Smooth muscle cell (in vitro differentiated cells): Measurements from ENCODE around the gene TNFSF15. TPM values are rescaled to one million over a fixed set of nuclear protein-coding genes. Genes with fewer than 3 reads are reported as not detected.

Experiments
- DNase-seq: peaks from one replicate; lab custom pipeline; 2025; ENCODE audit not compliant: unreplicated experiment; lab: John Stamatoyannopoulos, UW
- H2AFZ ChIP-seq: fragments of 200-600 bp; sonication (generic); 2 replicates; pipeline ENCODE4 v1.6.0; 2016; ENCODE audit warnings: antibody characterized with exemption, low read depth, mild to moderate bottlenecking
- H3F3A ChIP-seq: fragments of 200-600 bp; sonication (generic); 2 replicates; pipeline ENCODE4 v1.6.0; 2017; ENCODE audit warnings: antibody characterized with exemption, low read depth
- H3K27ac ChIP-seq: fragments of 200-600 bp; sonication (generic); 2 replicates; pipeline ENCODE4 v1.5.1; 2016; ENCODE audit warnings: low read depth, mild to moderate bottlenecking
- H3K27me3 ChIP-seq: fragments of 200-600 bp; sonication (generic); 2 replicates; pipeline ENCODE4 v1.6.1; 2016; ENCODE audit warnings: low read depth, mild to moderate bottlenecking
- H3K36me3 ChIP-seq: fragments of 200-600 bp; sonication (generic); 2 replicates; pipeline ENCODE4 v1.5.1; 2016; ENCODE audit warnings: low read depth
- H3K4me1 ChIP-seq: fragments of 200-600 bp; sonication (generic); 2 replicates; pipeline ENCODE4 v1.5.1; 2016; ENCODE audit warnings: low read depth
- H3K4me2 ChIP-seq: fragments of 200-600 bp; sonication (generic); 2 replicates; pipeline ENCODE4 v1.6.0; 2016; ENCODE audit warnings: mild to moderate bottlenecking
- H3K4me3 ChIP-seq: fragments of 200-600 bp; sonication (generic); 2 replicates; pipeline ENCODE4 v1.5.1; 2016; ENCODE audit warnings: mild to moderate bottlenecking
- H3K79me2 ChIP-seq: fragments of 200-600 bp; sonication (generic); 2 replicates; pipeline ENCODE4 v1.6.0; 2016; ENCODE audit warnings: low read depth, mild to moderate bottlenecking
- H3K9ac ChIP-seq: fragments of 200-600 bp; sonication (generic); 2 replicates; pipeline ENCODE4 v1.6.0; 2016; ENCODE audit warnings: low read depth
- H3K9me3 ChIP-seq: fragments of 200-600 bp; sonication (generic); replicated peaks from 2 replicates; pipeline ENCODE4 v1.5.1; 2016; ENCODE audit warnings: low read depth
- H4K20me1 ChIP-seq: fragments of 200-600 bp; sonication (generic); 2 replicates; pipeline ENCODE4 v1.6.0; 2016; ENCODE audit warnings: low read depth
- CTCF ChIP-seq: fragments of 200-600 bp; sonication (generic); IDR thresholded peaks from 2 replicates; pipeline ENCODE4 v1.5.1; 2017; ENCODE audit warnings: borderline replicate concordance, mild to moderate bottlenecking, antibody characterized with exemption; ENCODE audit not compliant: insufficient read depth, poor library complexity, severe bottlenecking
- WGBS: methylation state at CpG from one replicate; pipeline ENCODE4 v1.1.7; 2016; ENCODE audit warnings: low lambda C conversion rate; 5-methylcytosine and 5-hydroxymethylcytosine counted together
- polyA plus RNA-seq: library from polyadenylated mRNA; unstranded; fragments of >200 nt; fragmentation: Nextera tagmentation; extraction: Ambion mirVana; gene quantifications from 2 replicates; pipeline ENCODE4 v1.2.1, GENCODE V29; 2016
- total RNA-seq: library from RNA; depleted of rRNA; stranded (reverse); fragments of >200 nt; gene quantifications from 2 replicates; pipeline ENCODE4 v1.2.3, GENCODE V29; 2014

TNFSF15 gene
- total and polyA plus RNA-seq, 2 experiments from 2014 or later = 2.3 to 5.5 TPM

- Histone ChIP-seq H3K9me3 (no peaks in the 10 kb centered on the region), H2AFZ (no peak overlapping the region), H3K27ac (no peak overlapping the region), H3K9ac (no peak overlapping the region), H4K20me1 (no peaks in the 10 kb centered on the region), H3K27me3 (peaks cover 3% of the 10 kb centered on the region), H3K4me1 (no peaks in the 10 kb centered on the region), H3K79me2 (no peaks in the 10 kb centered on the region), H3K36me3 (no peaks in the 10 kb centered on the region), H3K4me2 (no peak overlapping the region), H3F3A (no peaks in the 10 kb centered on the region), H3K4me3 (no peak overlapping the region)
- TF ChIP-seq CTCF = no peak
- whole genome bisulfite sequencing = 92% methylated on average over 7 of the region's 7 CpGs
- DNase-seq = no peak
Observed at GRCh38 chr9:114759512-114760341, 46.1 kb downstream of the TNFSF15 start.

GRCh38 chr9:114757984-114758383 lies 47.9 kb downstream of the TNFSF15 start:
- Histone ChIP-seq H3K27ac (no peak overlapping the region), H3K4me1 (no peaks in the 10 kb centered on the region), H3K9me3 (no peaks in the 10 kb centered on the region), H3K27me3 (peaks cover 3% of the 10 kb centered on the region), H3K4me2 (no peak overlapping the region), H3K4me3 (no peak overlapping the region), H3K36me3 (no peaks in the 10 kb centered on the region), H2AFZ (no peak overlapping the region), H3K79me2 (no peaks in the 10 kb centered on the region), H4K20me1 (no peaks in the 10 kb centered on the region), H3F3A (no peaks in the 10 kb centered on the region), H3K9ac (no peak overlapping the region)
- DNase-seq = no peak
- 69% methylated on average over 9 of the region's 9 CpGs for WGBS
- no peak for TF ChIP-seq CTCF

- Histone ChIP-seq H4K20me1 (no peaks in the 10 kb centered on the region), H3K27ac (no peak overlapping the region), H3F3A (no peaks in the 10 kb centered on the region), H3K4me1 (no peaks in the 10 kb centered on the region), H2AFZ (no peak overlapping the region), H3K79me2 (no peaks in the 10 kb centered on the region), H3K4me3 (no peak overlapping the region), H3K4me2 (no peak overlapping the region), H3K27me3 (peaks cover 3% of the 10 kb centered on the region), H3K36me3 (no peaks in the 10 kb centered on the region), H3K9ac (no peak overlapping the region), H3K9me3 (no peaks in the 10 kb centered on the region)
- 80% methylated on average over 2 of the region's 2 CpGs for WGBS
- no peak for DNase-seq
- TF ChIP-seq CTCF = no peak
Observed at GRCh38 chr9:114757395-114757794, 48.4 kb downstream of the TNFSF15 start.

- no peak for DNase-seq
- no peaks in the 10 kb centered on the region for H4K20me1 ChIP-seq
- peaks cover 3% of the 10 kb centered on the region for H3K27me3 ChIP-seq
- H3F3A ChIP-seq = no peaks in the 10 kb centered on the region
- H3K4me3 ChIP-seq = no peak overlapping the region
- H3K79me2 ChIP-seq = no peaks in the 10 kb centered on the region
- no peak overlapping the region for H3K4me2 ChIP-seq
- no peaks in the 10 kb centered on the region for H3K9me3 ChIP-seq
- H3K36me3 ChIP-seq = no peaks in the 10 kb centered on the region
- H3K27ac ChIP-seq = no peak overlapping the region
- no peak overlapping the region for H3K9ac ChIP-seq
- H3K4me1 ChIP-seq = no peaks in the 10 kb centered on the region
- no peak overlapping the region for H2AFZ ChIP-seq
- TF ChIP-seq CTCF = no peak
Observed at GRCh38 chr9:114756920-114757319, 48.9 kb downstream of the TNFSF15 start.
